Dermis blood vessel endothelial cell (primary cell): ENCODE results near the gene MAN1A1. TPM values are rescaled to one million over a fixed set of nuclear protein-coding genes. Genes with fewer than 3 reads are reported as not detected.
"Not testable (repeated sequence)": the region's sequence is repeated elsewhere in the genome, so short reads cannot be mapped to it uniquely, and the experiment has no call there.

Source experiments
- DNase-seq: peaks from one replicate; pipeline ENCODE4 v3.0.0; 2010
- total RNA-seq: library from RNA; depleted of rRNA; stranded (reverse); fragments of >200 nt; gene quantifications from 2 replicates; pipeline ENCODE4 v1.2.3, GENCODE V29; 2014

MAN1A1 gene
- total RNA-seq, 1 donor from 2014 or later = 202 TPM

- DNase-seq = no peak
Measured at GRCh38 chr6:119299694-119300093, 49.9 kb downstream of the MAN1A1 start.

GRCh38 chr6:119297049-119297448, 52.5 kb downstream of the MAN1A1 start:
- DNase-seq = no peak

- no peak for DNase-seq
Measured at GRCh38 chr6:119296036-119297035, 53.2 kb downstream of the MAN1A1 start.

GRCh38 chr6:119294984-119295383, 54.6 kb downstream of the MAN1A1 start:
- no peak for DNase-seq

GRCh38 chr6:119291060-119291459, 58.5 kb downstream of the MAN1A1 start:
- DNase-seq = not testable (repeated sequence)

GRCh38 chr6:119290306-119290705, 59.3 kb downstream of the MAN1A1 start:
- DNase-seq = no peak

DNA sequence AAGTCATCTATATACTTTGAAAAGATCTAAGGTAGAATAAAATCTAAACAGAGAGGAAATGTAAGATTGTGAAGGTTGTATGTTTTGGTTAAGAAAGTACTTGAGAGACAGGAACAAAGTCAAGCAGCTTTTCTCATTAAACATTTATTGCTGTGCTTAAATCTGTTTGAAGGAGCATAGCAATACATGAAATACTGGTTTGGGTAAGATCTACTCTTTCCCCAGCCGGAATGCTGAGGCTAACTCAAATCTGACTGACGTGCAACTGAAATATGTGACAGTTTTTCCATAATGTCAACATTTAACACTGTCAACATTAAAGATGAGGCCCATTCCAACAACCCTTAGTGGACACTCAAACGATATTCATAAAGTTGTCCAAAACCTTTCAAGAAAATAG, 59.9 kb downstream of the MAN1A1 start:
- DNase-seq = no peak

- DNase-seq = no peak
Measured at GRCh38 chr6:119285908-119286625, 63.5 kb downstream of the MAN1A1 start.

- peak; percentile 14 for DNase-seq
Measured at GRCh38 chr6:119284861-119285521, 64.6 kb downstream of the MAN1A1 start.

DNA sequence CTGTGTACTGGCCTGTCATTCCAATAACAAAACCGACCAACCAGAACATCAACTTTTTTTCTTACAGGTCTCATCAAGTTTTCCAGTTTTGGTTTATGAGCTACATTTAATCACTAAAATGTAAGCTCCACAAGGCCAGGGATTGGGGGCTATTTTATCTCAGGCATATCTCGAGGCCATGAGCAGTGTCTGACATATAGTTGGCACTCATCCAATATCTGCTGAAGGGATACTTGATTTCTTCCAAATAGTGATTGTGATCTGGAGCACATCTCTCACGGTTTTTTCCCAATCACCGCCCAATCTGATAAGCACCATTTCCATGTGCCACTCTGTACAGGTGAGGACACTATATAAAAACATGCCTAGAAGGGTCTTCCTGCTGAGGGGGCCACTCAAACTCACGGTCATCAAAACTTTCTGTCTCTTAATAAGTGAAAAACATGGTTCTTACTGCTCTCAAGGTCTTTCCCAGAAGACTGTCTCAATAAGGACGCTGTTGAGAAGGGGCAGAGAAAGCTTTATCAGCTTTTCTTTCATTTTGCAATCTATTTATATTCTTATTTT, 65.5 kb downstream of the MAN1A1 start:
- DNase-seq = no peak

DNA sequence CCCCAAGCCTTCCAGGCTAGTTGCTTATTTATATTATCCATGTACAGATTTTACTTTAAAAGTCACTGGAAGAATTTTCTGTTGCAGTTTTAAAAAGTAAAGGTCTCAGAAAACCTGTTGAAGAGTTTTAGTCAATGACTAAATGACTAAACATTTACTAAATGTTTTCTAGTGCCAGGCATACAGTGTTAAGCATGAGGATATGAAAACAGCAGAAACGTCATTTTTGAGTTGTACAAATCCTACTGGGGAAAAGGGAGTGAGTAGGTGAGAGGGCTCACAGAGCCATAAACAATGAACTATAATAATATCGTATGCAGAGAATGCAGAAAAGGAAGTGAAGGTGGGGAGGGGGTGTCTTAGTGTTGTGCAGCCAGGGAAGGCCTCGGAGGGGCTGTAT, 66.3 kb downstream of the MAN1A1 start:
- no peak for DNase-seq

DNA sequence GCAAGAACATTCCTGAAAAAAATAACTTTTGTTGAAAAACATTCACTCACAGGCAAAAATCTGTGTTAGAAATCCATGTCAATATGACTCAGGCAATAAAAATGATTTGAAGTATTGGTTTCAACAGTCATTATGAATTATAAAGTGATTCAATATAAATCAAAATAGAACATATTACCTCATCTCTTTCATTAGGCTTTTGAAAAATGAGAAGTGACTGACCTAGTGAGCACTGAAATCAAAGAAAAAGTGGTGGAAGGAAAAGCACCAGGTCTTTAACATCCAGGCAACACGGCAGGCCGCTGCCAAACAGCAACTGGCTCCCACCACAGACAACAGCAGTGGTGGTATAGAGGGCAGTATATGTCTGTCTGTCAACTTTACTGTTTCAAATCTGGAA, 68.9 kb downstream of the MAN1A1 start:
- DNase-seq = no peak

DNA sequence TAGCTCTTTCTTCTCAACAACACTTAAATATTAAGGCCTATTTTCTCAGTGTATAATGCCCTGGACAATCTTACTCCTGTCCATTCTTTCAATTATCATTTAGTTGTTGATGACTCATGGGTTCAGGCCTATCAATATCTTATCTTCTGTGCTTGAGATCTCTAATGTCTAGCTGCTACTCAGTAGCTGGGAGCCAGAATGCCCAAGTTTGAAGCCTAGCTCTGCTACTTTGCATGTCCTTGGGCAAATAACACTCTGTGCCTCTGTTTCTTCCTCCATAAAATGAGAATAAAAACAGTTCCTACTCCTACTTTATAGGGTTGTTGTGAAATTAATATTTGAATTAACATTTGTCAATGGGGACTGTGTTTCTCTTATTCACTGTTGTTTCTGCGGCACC, 69.5 kb downstream of the MAN1A1 start:
- DNase-seq = no peak

DNA sequence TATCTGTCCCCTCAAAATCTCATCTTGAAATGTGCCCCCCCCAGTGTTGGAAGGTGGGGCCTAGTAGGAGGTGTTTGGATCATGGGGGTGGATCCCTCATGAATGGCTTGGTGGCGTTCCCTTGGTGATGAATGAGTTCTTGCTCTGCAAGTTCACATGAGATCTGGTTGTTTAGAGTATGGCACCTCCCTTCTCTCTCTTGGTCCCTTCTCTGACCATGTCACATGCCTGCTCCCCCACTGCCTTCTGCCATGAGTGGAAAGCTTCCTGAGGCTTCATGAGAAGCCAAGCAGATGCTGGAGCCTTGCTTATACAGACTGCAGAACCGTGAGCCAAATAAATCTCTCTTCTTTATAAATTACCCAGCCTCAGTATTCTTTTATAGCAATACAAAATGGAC, 70.9 kb downstream of the MAN1A1 start:
- DNase-seq = no peak

GRCh38 chr6:119277052-119277451, 72.5 kb downstream of the MAN1A1 start:
- no peak for DNase-seq

DNA sequence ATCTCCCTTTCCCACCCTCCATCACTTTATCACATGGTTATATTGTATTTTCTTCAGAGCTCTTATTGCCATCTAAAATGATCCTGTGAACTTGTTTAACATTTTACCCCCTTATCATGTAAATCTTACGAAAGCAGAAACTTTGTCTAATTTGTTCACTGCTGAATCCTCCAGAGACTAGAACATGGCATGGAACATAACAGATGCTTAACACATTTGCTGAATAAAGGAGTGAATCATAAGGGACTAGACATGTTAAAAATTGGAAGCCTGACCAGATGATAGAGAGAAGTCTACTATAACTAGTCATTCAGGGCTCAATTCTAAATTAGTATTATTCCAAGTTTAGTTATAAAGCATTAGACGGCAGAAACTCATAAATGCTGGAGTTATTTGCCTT, 73.3 kb downstream of the MAN1A1 start:
- DNase-seq = no peak

DNA sequence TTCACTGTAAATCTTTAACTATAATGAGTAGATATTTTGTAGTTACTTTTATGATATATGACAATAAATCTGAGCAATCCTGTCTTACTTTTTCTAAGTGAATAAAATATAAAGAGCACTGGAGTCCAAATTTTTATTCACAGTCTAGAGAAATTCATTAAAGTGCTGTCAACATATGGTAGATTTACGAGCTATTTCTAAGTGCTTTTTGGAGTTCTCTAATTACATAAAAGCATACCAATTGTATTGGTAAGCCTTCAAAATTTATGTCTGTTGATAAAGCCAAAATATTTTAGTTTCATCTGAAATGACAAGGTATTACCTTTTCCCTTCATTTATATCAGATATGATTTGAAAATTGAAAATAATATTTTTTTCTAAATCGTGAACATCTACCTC, 75.4 kb downstream of the MAN1A1 start:
- DNase-seq = no peak

DNA sequence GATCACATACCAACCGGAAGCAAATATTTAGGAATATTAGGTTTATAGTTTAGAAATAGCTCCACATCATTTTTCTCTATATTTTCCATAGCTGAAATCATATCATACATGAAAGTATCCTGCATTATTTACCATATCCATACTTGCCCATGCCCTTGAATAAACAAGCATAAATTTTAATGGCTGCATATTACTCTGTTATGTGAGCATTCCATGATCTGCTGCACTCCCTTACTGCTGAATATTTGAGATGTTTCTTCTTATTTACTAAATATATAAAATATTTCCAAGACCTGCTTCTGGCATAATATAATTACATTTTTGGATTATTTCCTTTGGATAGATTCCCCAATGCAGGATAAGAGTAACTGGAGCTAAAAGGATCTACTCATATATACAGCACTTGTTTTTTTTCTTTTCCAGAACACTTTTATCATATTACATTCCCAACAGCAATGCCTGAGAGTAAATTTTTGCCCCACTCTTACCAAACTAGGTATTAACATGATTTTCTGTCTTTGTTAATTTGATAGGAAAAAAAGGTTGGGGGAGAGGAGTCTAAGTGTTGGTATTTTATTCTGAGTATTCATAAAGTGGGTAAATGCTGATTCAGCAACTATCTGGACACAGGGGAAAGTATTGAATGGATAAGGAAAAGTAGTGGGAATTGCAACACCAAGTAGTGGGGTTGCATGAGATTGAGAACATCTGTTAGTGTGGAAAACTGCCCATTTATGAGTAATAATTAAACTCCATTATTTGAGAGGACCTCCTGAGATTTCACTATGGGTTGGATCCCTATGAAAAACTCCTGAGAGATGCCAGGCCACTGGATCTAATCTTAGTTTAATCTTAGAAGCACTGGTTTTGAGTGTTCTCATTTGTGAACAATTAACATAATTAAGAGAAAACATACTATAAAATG, 76.0 kb downstream of the MAN1A1 start:
- no peak for DNase-seq

- DNase-seq = no peak
Measured at GRCh38 chr6:119270545-119270944, 79.0 kb downstream of the MAN1A1 start.

- no peak for DNase-seq
Measured at GRCh38 chr6:119269266-119270103, 80.1 kb downstream of the MAN1A1 start.
